Stimulated activated CD8-positive, alpha-beta memory T cell treated with anti-CD3 and anti-CD28 coated beads, Interleukin-2, amount 100 ng/mL, for 1 hour (primary cell): ENCODE results near the gene METTL16.

ENCODE experiments used
- DNase-seq, 2 donors: peaks; one replicate each; pipeline ENCODE4 v3.0.0-alpha.2; 2020; ENCODE audit warnings: low read depth in 2 of 2

Gene METTL16

GRCh38 chr17:2396192-2396567 is 115.5 kb downstream of the METTL16 start:
- no peak for DNase-seq

DNA sequence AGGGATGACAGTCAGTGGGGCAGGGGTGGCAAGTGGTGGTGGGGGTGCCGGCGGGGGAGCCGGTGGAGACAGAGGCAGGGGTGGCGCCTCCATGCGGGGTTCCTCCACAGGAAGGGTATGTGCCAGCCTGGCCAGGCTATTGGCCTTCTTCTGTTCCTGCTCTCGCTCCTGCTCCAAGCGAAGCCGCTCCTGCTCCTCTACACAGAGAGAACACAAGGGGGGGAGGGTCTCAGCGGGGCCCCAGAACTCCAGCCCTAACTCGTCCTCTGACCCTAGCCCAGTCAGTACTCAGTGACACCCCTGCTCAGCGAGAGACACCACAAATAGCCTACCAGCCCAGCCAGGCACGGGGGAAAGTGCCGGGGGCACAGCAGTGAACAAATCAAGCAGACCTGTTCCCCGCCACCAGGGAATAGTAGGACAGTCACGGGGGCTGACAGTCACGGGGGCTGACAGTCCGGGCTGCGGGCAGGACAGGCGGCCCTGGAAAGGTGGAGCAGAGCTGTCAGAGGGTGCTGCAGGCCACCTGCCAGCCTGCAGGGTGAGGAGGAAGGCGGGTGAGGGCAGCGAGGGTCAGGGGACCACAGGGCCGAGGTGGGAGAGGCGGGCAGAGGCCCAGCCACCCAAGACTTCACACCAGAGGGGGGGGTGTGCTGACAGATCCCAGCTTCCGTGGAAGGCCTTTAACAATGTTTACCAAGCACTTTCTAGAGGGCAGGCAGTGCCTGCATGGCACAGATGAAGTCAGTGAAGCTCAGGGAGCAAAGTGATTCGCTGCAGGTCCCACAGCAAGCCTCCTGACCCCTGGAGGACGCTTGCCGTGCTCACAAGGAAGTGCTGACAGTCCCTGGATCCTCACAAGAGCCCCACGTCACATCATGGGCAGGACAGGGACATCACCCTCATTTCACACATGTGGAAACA is 116.2 kb downstream of the METTL16 start:
- DNase-seq: no peak

DNA sequence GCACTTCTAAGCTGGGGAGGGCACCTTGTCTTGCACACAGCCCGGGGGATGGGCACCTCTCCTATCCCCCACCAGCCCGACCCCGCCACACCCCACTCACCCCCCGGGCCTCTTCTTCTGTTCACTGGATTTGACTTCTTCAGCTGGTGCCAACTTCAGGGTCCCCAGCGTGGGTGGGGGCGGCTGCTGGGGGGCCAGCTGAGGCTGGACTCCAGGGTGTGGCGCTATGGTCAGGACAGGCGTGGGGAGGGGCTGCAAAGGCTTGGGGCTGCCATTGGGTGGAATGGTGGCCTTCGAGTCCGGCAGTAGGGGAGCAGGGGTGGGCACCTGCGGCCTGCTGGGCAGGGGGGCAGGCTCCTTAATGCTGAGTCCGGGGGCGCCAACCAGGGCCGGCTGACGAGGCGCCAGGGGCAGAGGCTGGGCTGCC is 116.9 kb downstream of the METTL16 start:
- no peak for DNase-seq

DNA sequence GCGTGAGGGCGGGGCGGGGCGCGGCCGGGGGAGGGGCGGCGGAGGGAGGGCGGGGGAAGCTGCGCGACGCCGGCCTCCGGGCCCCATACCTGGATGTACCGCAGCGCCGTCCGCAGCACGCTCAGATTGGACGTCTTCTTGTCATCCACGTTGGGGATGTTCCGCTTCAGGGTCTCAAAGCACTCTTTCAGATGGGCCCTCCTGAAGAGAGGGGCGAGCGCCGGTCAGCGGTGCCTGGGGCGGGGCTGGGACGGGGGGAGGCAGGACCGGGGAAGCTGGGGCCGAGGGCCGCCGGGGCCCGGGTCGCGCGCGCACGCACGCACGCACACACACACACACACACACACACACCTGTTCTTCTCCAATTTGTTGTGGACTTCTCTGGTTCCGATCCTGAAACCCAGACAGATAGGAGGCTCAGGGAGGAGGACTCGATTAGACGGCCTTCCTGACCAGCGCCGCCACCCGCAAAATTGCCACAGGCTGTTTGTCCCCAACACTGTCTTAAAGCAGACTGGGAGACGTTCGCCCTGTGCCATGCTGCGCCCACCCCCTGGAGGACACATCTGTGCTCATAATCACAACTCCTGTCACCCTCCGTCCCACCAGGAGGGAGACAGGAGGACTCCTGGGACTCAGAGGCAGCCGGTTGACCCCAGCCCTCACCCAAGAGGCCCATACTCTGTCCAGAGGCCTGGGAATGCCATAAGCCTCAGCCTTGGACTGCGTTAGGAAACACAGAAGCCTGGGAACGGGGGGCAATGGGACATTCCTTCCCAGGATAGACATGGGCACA is 117.5 kb downstream of the METTL16 start:
- DNase-seq: no peak

GRCh38 chr17:2393174-2393953 is 118.3 kb downstream of the METTL16 start:
- peak; percentile 80 to 86 for DNase-seq

DNA sequence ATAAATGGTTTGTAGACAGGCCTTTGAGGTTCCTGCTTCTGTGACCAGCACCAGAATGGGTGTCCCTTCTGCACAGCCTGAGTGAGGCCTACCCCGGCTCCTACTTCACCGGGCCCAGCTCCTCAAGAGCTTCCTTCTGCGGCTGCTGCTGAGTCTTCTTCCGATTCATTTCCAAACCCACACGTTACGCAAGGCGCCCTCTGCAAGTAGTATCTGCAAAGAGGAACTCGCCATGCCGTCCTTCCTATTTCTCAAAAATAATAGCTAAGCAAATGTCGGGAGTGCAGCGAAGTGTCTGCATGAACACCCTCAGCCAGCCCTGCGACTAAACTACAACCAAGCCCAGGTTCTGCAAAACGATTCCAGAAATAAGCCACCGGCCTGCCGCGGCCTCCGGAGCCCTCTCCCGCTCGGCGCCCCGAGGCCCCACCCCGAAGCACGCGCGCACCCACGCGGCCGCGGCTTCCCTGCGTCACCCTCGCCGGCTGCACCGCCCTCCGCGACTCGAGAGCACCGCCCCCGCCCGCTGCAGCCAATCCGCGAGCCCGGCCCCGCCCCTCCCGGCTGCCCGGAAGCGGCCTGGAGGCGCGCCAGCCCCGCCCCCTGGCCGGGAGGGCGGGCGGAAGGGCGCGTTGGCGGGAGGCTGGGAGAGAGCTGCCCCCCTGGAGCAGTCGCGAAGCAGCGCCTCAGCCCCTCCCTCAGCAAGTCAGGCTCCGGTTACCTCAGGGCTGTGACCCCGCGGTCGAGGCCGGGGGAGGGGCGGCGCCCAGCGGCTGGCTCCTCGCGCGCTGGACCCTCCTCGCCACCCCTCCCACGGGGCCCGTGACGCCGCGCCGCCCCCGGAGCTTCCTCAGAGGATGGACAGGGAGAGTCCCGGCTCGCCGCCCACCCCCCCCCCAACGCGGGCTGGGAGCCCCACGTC is 119.2 kb downstream of the METTL16 start:
- DNase-seq: peak; percentile 96 to 97

GRCh38 chr17:2391597-2392251 is 120.0 kb downstream of the METTL16 start:
- DNase-seq: no peak

- no peak for DNase-seq
Observed at GRCh38 chr17:2390199-2390836, 121.4 kb downstream of the METTL16 start.

DNA sequence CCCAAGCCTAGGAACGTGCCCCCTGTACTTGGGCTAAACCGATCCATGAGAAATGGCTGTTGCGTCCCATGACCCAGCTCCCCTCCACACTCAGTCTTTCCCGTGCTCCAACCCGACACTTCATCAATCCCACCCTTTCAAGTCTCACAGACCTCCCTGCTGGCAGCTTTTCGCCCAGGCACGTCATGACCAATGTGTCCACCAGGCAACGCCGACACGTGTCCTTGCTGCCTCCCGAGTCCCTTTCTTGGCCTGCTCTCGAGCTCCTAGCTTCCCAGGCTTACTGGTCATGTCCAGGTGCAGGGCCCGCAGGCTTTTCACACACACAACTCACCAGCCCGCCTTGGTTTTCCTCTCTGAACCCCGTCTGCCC is 123.0 kb downstream of the METTL16 start:
- DNase-seq: no peak

DNA sequence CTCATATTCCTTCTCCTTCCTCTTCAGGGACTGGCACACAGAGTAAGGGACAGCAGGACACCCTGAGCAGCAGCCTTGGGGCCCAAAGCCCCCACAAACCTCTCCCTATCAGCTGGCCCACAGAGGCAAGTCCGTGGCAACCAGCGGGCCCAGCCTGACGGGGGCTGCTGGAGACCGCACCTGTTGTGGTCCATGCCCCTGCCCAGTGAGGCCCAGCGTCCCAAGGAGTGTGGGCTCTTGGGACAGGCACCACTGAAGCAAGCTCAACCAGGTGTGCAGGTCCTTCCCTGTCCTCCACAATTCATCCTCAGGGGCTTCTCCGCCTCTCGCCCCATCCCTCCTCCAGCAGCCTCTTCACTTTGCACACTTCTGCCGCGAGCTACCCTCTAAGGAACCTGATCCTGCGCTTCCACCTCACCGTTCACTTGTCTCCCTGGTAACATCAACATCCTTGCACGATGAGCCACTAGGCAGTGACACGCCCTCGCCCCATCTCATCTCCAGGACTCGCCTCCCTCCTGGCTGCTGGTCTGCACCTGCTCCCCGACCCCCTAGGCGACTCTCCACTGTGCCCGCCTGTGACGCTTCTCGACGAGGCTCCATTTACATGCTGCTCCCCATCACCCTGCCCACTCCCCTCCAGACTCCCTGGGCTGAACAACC is 123.5 kb downstream of the METTL16 start:
- no peak for DNase-seq

- no peak for DNase-seq
Observed at GRCh38 chr17:2387086-2388019, 124.3 kb downstream of the METTL16 start.

GRCh38 chr17:2386400-2387085 is 125.1 kb downstream of the METTL16 start:
- DNase-seq: no peak

DNA sequence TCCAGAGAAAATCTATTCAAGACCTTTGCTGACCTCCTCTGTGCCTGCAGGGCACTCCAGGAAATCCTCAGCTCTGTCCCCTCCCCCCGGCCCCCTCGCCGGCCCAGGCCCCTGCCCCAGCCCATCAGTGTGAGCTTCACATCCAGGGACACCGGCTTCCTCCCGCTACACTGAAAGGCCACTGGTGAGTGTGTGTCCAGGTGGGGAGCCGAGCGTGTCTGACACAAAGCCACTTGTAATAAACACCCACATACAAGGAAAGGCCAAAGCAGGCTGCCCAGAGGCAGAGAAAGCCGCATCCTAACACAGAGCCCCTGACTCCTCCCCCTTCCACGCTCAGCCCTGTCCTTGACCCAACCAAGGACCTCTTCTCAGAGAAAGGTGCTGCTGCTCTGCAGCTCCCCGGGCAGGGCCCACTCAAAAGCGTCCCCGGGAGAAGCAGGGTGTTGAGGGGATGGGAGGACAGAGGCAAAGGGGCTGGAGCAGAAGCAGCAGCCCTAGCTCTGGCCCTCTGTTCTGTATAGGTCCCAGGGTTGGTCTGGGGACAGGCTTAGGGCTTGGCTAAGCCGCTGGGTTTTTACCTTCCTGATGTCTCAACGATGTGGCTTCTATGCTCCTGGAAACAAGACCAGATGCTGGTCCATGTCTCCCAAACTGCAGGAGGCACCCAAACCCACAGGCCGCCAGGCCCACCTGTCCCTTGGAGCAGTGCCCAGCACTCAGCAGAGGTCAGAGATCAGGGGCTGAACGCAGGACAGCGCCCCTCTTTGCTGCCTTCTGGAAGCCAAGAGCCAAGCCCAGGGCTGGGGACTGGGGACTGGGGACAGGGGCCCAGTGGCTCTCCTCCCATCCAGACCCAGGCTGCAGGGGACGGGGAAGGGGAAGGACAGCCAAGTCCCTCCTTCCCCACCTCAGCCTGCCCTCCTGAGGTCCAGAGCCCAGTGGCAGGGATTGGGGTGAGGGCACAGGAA is 126.2 kb downstream of the METTL16 start:
- DNase-seq: no peak

DNA sequence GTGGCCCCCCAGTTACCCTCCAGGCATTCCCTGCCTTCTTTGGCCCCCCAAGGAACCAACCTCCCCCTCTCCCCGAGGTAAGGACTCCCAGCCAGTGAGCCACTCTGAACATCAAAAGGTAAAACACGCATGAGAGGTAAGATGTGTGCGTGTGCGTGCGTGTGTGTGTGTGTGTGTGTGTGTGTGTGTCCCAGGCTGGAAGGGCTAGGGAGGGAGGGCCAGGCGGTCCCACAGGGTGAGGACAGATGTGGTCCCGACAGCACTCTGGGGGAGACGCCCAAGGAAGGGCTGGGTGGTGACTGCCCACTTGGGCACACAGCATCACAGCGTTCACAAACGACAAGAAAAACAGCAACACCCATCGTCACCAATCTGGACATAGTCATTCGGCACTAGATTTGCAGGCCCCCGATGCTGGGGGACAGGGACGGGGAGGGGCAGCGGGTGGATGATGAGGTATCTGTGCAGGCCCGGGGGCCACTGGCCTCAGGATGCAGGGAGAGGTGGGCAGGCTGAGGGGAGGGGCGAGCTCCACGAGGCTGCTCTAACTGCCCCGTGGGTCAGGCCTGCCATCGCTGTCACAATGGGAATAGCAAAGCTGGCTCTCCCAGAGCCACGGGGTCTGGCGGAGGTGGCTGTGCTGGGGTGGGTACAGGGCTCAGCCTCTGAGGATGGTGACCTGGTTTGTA is 127.1 kb downstream of the METTL16 start:
- DNase-seq: no peak

GRCh38 chr17:2383628-2384167 is 128.0 kb downstream of the METTL16 start:
- no peak for DNase-seq
